ENCODE data around the gene BACE2. TPM values are rescaled to one million over a fixed set of nuclear protein-coding genes. Genes with fewer than 3 reads are reported as not detected.
"Not testable (repeated sequence)": the region's sequence is repeated elsewhere in the genome, so short reads cannot be mapped to it uniquely, and the experiment has no call there.

The BACE2 gene
- polyA plus RNA-seq, 1 donor (not counting 4 experiments of a cell fraction or from before 2014, with no cell fraction given) = 130 TPM

GRCh38 chr21:41188486-41189149 is 20.7 kb downstream of the BACE2 start:
- no peaks in the 10 kb centered on the region for H3K9me3 ChIP-seq (ENCODE audit: control insufficient read depth, low read depth, low read length)
- FAIRE-seq (no peak), DNase-seq (ENCODE audit: low read depth, low spot score) (no peak)
- H3K4me3 ChIP-seq (ENCODE audit: control insufficient read depth in 2 of 3, extremely low read depth in 1 of 3, insufficient read depth in 2 of 3, low read depth in 1 of 3, low read length in 3 of 3) = no peak overlapping the region
- peaks cover 10% of the 10 kb centered on the region for H3K4me1 ChIP-seq (ENCODE audit: control insufficient read depth, extremely low read depth, insufficient read depth, low read length)
- H3K27me3 ChIP-seq (ENCODE audit: control insufficient read depth, extremely low read depth, insufficient read depth, low read length) = no peaks in the 10 kb centered on the region
- H3K9me1 ChIP-seq (ENCODE audit: control insufficient read depth, extremely low read depth, insufficient read depth, low read length) = peaks cover 2% of the 10 kb centered on the region
- dilution Hi-C loops (cut with MboI; ENCODE audit: extremely low pct_ligation_motif_present, low sequenced_read_pairs) = no loop called here
- TF ChIP-seq CTCF (optimal IDR thresholded peaks at IDR 0.05 in 1 of 3, IDR thresholded peaks at IDR 0.05 in 1 of 3, conservative IDR thresholded peaks at IDR 0.05 in 1 of 3; ENCODE audit: extremely low read depth in 1 of 3, insufficient read depth in 2 of 3, low read length in 3 of 3) (no peak), EZH2 (IDR thresholded peaks at IDR 0.05; ENCODE audit: low read length) (no peak)
- peaks cover 2% of the 10 kb centered on the region for H4K20me1 ChIP-seq (ENCODE audit: control insufficient read depth, extremely low read depth, insufficient read depth, low read length)
- no peak overlapping the region for H3K27ac ChIP-seq (ENCODE audit: control insufficient read depth, insufficient read depth, low read length)
- H2AFZ ChIP-seq (ENCODE audit: control insufficient read depth, low read length) = no peak overlapping the region
- peaks cover 94% of the 10 kb centered on the region for H3K79me2 ChIP-seq (ENCODE audit: control insufficient read depth, insufficient read depth, low read length)
- no peak overlapping the region for H3K9ac ChIP-seq (ENCODE audit: control insufficient read depth, extremely low read depth, insufficient read depth, low read length)
- no peaks in the 10 kb centered on the region for H3K36me3 ChIP-seq (ENCODE audit: control insufficient read depth in 2 of 2, extremely low read depth in 1 of 2, insufficient read depth in 2 of 2, low read length in 2 of 2)
- H3K4me2 ChIP-seq (ENCODE audit: control insufficient read depth, extremely low read depth, insufficient read depth, low read depth, low read length) = no peak overlapping the region

GRCh38 chr21:41189150-41189745 is 21.3 kb downstream of the BACE2 start:
- Histone ChIP-seq H3K4me2 (ENCODE audit: control insufficient read depth, extremely low read depth, insufficient read depth, low read depth, low read length) (no peak overlapping the region), H4K20me1 (ENCODE audit: control insufficient read depth, extremely low read depth, insufficient read depth, low read length) (peaks cover 2% of the 10 kb centered on the region), H2AFZ (ENCODE audit: control insufficient read depth, low read length) (no peak overlapping the region), H3K4me3 (ENCODE audit: control insufficient read depth in 2 of 3, extremely low read depth in 1 of 3, insufficient read depth in 2 of 3, low read depth in 1 of 3, low read length in 3 of 3) (no peak overlapping the region), H3K27ac (ENCODE audit: control insufficient read depth, insufficient read depth, low read length) (no peak overlapping the region), H3K4me1 (ENCODE audit: control insufficient read depth, extremely low read depth, insufficient read depth, low read length) (peaks cover 9% of the 10 kb centered on the region), H3K79me2 (ENCODE audit: control insufficient read depth, insufficient read depth, low read length) (peaks cover 94% of the 10 kb centered on the region), H3K9me1 (ENCODE audit: control insufficient read depth, extremely low read depth, insufficient read depth, low read length) (peaks cover 2% of the 10 kb centered on the region), H3K9ac (ENCODE audit: control insufficient read depth, extremely low read depth, insufficient read depth, low read length) (no peak overlapping the region), H3K27me3 (ENCODE audit: control insufficient read depth, extremely low read depth, insufficient read depth, low read length) (no peaks in the 10 kb centered on the region), H3K36me3 (ENCODE audit: control insufficient read depth in 2 of 2, extremely low read depth in 1 of 2, insufficient read depth in 2 of 2, low read length in 2 of 2) (no peaks in the 10 kb centered on the region), H3K9me3 (ENCODE audit: control insufficient read depth, low read depth, low read length) (no peaks in the 10 kb centered on the region)
- TF ChIP-seq CTCF (optimal IDR thresholded peaks at IDR 0.05 in 1 of 3, IDR thresholded peaks at IDR 0.05 in 1 of 3, conservative IDR thresholded peaks at IDR 0.05 in 1 of 3; ENCODE audit: extremely low read depth in 1 of 3, insufficient read depth in 2 of 3, low read length in 3 of 3) (no peak), EZH2 (IDR thresholded peaks at IDR 0.05; ENCODE audit: low read length) (no peak)
- DNase-seq (ENCODE audit: low read depth, low spot score) (no peak), FAIRE-seq (no peak)
- dilution Hi-C loops (cut with MboI; ENCODE audit: extremely low pct_ligation_motif_present, low sequenced_read_pairs) = no loop called here

GRCh38 chr21:41192552-41192951 is 24.6 kb downstream of the BACE2 start:
- H4K20me1 ChIP-seq (ENCODE audit: control insufficient read depth, extremely low read depth, insufficient read depth, low read length); H3K4me1 ChIP-seq (ENCODE audit: control insufficient read depth, extremely low read depth, insufficient read depth, low read length); dilution Hi-C loops (cut with MboI; ENCODE audit: extremely low pct_ligation_motif_present, low sequenced_read_pairs); H3K9me3 ChIP-seq (ENCODE audit: control insufficient read depth, low read depth, low read length); DNase-seq (ENCODE audit: low read depth, low spot score); H2AFZ ChIP-seq (ENCODE audit: control insufficient read depth, low read length); H3K4me3 ChIP-seq (ENCODE audit: control insufficient read depth in 2 of 3, extremely low read depth in 1 of 3, insufficient read depth in 2 of 3, low read depth in 1 of 3, low read length in 3 of 3); H3K9ac ChIP-seq (ENCODE audit: control insufficient read depth, extremely low read depth, insufficient read depth, low read length); H3K9me1 ChIP-seq (ENCODE audit: control insufficient read depth, extremely low read depth, insufficient read depth, low read length); H3K27ac ChIP-seq (ENCODE audit: control insufficient read depth, insufficient read depth, low read length); FAIRE-seq; H3K4me2 ChIP-seq (ENCODE audit: control insufficient read depth, extremely low read depth, insufficient read depth, low read depth, low read length); H3K27me3 ChIP-seq (ENCODE audit: control insufficient read depth, extremely low read depth, insufficient read depth, low read length); H3K36me3 ChIP-seq (ENCODE audit: control insufficient read depth in 2 of 2, extremely low read depth in 1 of 2, insufficient read depth in 2 of 2, low read length in 2 of 2): not testable (repeated sequence)
- H3K79me2 ChIP-seq (ENCODE audit: control insufficient read depth, insufficient read depth, low read length) = peaks cover 88% of the 10 kb centered on the region

Data from keratinocyte (primary cell).